IPS DF 4.7 (cell line): ENCODE results near the gene RALGPS1.

ENCODE experiments used
- DNase-seq: peaks from one replicate; pipeline ENCODE4 v3.0.0-alpha.2; 2013; ENCODE audit warnings: low spot score; ENCODE audit errors: extremely low read depth

RALGPS1 gene

GRCh38 chr9:127149463-127150390 is 235.1 kb downstream of the RALGPS1 start:
- no peak for DNase-seq

DNA sequence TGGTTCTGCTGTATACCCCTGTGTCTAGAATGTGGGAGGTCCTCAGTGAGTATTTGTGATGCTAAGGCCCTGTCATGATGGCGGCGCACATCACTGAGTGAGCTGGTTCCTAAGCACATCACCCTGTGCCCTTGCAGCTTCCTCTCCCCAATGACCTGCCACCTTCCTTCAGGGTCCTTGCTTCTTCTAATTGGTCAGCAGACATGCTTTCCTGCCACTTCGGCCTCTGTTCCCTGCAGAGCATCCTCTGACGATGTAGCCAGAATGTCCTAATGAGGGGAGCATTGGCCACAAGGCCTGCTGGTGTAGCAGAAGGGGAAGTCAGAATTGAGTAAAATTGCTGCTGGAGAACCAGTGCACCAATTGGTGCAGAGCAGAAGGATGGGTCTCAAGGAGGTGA is 238.9 kb downstream of the RALGPS1 start:
- DNase-seq: no peak

DNA sequence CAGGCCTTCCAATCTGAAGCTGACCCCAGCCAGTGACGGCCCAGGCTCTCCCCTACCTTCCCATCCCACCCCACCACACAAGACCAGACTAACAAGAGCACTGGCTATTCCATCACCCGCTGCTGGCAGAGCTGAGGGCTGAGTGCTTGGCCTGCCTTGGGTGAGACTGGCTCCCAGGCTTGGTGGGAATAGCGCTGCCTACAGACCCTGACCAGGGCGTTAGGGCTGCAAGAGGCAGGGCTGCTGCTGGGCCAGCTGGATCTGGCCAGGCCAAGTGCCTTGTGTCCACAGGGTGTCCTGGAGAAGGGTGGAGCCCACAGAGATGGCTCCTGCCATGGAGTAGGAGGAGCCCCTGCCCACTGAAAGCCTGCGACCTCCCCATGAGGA is 239.4 kb downstream of the RALGPS1 start:
- no peak for DNase-seq

- DNase-seq: no peak
Measured at GRCh38 chr9:127154390-127155191, 240.0 kb downstream of the RALGPS1 start.

DNA sequence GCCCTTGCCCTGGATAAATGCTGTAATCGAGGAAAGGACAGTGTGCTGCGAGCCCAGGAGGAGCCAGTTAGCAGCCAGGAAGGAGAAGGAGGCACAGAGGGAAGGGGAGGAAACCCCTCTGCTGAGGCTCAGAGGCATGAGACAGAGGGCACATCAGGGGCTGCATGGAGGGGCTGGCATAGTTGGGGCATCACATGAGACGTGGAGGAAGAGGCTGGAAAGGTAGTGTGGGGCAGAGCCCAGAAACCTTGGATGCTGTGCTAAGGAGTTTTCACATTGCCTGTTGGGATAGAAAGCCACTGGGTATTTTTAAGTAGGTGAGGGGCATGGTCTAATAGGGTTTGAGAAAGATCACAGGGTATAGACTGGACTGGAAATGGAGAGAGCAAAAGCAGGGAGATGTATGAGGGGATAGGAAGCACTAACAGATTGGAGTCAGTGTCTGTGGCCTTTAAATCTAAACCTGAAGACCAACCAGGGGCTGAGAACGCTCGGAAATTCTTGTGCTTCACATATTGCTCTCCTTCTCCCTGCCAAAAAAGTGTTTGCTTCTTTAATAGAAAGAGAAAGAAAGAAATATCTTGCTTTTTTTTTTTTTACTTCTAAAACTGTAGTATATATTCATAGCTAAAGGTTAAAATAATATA is 240.9 kb downstream of the RALGPS1 start:
- DNase-seq: no peak

- DNase-seq: no peak
Measured at GRCh38 chr9:127158786-127159324, 244.3 kb downstream of the RALGPS1 start.

- DNase-seq: no peak
Measured at GRCh38 chr9:127159325-127159801, 244.8 kb downstream of the RALGPS1 start.

- no peak for DNase-seq
Measured at GRCh38 chr9:127159949-127160610, 245.5 kb downstream of the RALGPS1 start.

- no peak for DNase-seq
Measured at GRCh38 chr9:127161081-127161624, 246.6 kb downstream of the RALGPS1 start.

GRCh38 chr9:127162046-127162863 is 247.7 kb downstream of the RALGPS1 start:
- no peak for DNase-seq

GRCh38 chr9:127162864-127163365 is 248.3 kb downstream of the RALGPS1 start:
- DNase-seq: no peak

- no peak for DNase-seq
Measured at GRCh38 chr9:127163409-127163808, 248.8 kb downstream of the RALGPS1 start.

- no peak for DNase-seq
Measured at GRCh38 chr9:127165116-127165515, 250.5 kb downstream of the RALGPS1 start.

DNA sequence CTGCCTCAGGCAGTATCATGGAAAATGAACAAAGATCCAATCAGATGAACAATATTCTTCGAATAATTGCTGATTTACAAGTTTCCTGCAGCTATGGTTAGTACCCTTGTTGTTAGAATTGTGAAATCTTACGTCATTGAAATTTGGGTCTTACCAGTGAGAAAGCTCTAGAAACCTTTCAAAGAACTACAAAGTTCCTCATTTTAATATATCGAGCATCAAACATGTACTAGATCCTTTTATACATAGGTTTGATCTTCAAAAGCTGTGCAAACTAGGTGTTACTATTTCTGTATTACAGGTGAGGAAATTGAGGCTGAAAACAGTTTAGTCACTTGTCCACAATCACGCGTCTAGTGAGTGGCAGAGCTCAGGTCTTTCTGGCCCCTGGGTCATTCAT is 251.5 kb downstream of the RALGPS1 start:
- no peak for DNase-seq

DNA sequence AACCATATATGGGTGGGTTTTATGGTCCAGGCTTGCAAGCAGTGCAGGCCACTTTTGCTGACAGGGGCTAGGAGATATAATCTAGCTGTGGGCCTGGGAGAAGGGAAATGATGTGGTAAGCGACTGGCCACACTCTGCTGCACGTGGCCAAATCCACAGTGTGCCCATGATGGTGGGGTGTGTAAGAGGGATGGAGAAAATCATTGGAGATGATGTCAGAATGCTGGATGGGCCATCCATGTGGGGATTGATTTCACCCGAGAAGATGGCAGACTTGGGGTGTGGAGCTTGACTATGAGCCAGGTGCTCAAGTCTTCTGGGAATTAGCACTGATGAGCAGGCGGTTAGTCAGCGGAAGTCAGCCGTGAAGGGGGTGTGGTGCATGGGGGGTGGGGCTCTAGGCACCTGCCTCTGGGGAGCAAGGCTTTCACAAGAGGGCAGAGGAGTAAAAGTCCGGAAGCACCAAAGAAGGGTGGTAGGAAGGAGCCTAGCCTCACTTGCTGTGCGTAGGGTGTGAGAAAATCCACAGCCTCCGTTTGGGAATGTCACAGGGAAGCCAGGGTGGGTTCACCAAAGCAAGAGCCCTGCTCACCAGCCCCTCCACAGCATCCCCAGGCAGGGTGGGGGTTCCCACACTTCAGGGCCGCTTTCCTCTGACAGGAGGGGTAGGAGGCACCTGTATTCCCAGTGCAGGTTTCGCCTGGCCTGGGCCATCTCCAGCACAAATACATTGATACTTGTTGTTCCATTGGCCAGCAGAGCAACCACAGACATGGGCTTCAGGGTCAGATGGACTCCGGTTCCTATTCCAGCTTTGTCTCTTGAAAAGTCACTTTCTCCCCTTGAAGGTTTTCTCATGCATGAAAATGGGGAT is 252.3 kb downstream of the RALGPS1 start:
- no peak for DNase-seq

- no peak for DNase-seq
Measured at GRCh38 chr9:127167560-127168326, 253.2 kb downstream of the RALGPS1 start.

DNA sequence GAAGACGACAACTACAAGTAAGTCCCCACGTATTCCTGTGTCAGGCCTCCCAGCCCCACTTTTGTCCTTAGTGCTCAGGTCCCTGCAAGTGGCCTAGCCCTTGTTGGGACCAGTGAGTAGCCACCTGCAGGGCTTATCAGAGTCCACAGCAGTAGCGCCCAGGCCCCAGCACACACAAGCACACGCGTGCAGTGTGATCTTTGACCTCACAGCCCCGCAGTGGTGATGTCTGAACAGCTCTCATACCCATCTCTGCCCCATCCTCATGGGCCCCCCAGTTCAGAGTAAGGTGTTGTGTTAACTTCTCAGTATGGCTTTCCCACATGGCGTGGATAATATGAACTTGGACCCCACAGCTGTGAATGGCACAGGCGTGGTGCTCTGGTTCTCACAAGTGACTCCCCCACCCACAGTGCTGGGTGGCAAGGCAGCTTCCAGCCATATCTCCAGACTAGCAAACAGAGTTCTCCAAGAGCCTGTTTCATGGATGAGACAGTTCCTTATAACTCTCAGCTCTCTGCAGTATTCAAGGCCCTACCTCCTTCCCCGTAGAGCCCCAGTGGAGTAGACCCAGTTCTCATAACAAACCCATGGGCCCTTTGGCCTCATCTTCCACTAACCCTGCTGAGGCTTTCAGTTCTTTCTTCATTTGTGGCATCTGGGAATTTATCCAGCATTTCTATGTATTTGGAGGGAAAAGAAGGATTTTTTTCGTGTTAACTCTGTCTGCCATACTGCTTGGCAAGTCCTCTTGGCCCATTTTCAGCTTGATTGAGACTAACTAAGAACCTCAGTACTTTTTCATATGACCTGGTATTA is 254.4 kb downstream of the RALGPS1 start:
- no peak for DNase-seq
